GM12878 (cell line): ENCODE measurements around the gene RALGDS. TPM values are rescaled to one million over a fixed set of nuclear protein-coding genes. Genes with fewer than 3 reads are reported as not detected.

ENCODE experiments used
- ASH2L ChIP-seq: fragments of 300-600, 200-600 bp; sonication (generic); IDR thresholded peaks from 2 replicates; pipeline ENCODE4 v1.6.1; 2017; ENCODE audit warnings: low read depth, mild to moderate bottlenecking, borderline replicate concordance
- CHD4 ChIP-seq: fragments of 200-600 bp; sonication (generic); IDR thresholded peaks from 2 replicates; pipeline ENCODE4 v1.6.1; 2016; ENCODE audit warnings: mild to moderate bottlenecking
- CREM ChIP-seq: IDR thresholded peaks from 2 replicates; pipeline ENCODE4 v1.6.1; 2014; ENCODE audit warnings: antibody characterized with exemption, low read depth
- CUX1 ChIP-seq: IDR thresholded peaks from 2 replicates; pipeline ENCODE4 v1.6.1; 2012; ENCODE audit warnings: improper control_type of control experiment, low read depth, low read length; ENCODE audit not compliant: insufficient replicate concordance
- EZH2 ChIP-seq: IDR thresholded peaks from 2 replicates; pipeline ENCODE4 v1.6.1; 2012; ENCODE audit warnings: low read depth, mild to moderate bottlenecking, control low read depth, inconsistent platforms, low read length, borderline replicate concordance; ENCODE audit not compliant: control insufficient read depth
- HSF1 ChIP-seq: fragments of 150-350 bp; IDR thresholded peaks from 2 replicates; pipeline ENCODE4 v1.6.1; 2014; ENCODE audit warnings: mild to moderate bottlenecking, low read depth, low read length
- KDM1A ChIP-seq: fragments of 200-600 bp; sonication (generic); IDR thresholded peaks from 2 replicates; pipeline ENCODE4 v1.6.1; 2016; ENCODE audit warnings: borderline replicate concordance
- NFIC ChIP-seq: IDR thresholded peaks from 2 replicates; pipeline ENCODE4 v1.6.1; 2012; ENCODE audit warnings: low read depth, mild to moderate bottlenecking, inconsistent platforms, low read length, moderate library complexity
- NFYB ChIP-seq: IDR thresholded peaks from 2 replicates; pipeline ENCODE4 v1.6.1; 2011; ENCODE audit warnings: low read depth, mild to moderate bottlenecking, low read length, improper control_type of control experiment, moderate library complexity; ENCODE audit not compliant: insufficient read depth
- POLR2AphosphoS5 ChIP-seq: IDR thresholded peaks from 2 replicates; pipeline ENCODE4 v1.6.1; 2011; ENCODE audit warnings: mild to moderate bottlenecking, low read length, inconsistent platforms
- RB1 ChIP-seq: fragments of 450-650 bp; formaldehyde crosslinking; IDR thresholded peaks from 2 replicates; pipeline ENCODE4 v1.6.1; 2017; ENCODE audit warnings: mild to moderate bottlenecking, borderline replicate concordance
- SIX5 ChIP-seq: IDR thresholded peaks from 2 replicates; pipeline ENCODE4 v1.6.1; 2011; ENCODE audit warnings: mild to moderate bottlenecking, low read depth, low read length, moderate library complexity; ENCODE audit not compliant: severe bottlenecking
- SMAD5 ChIP-seq: IDR thresholded peaks from 2 replicates; pipeline ENCODE4 v1.6.1; 2016; ENCODE audit warnings: antibody characterized with exemption, low read depth
- SMC3 ChIP-seq: IDR thresholded peaks from 2 replicates; pipeline ENCODE4 v1.6.1; 2011; ENCODE audit warnings: low read length, improper control_type of control experiment, borderline replicate concordance
- TARDBP ChIP-seq: IDR thresholded peaks from 2 replicates; pipeline ENCODE4 v1.6.1; 2016; ENCODE audit warnings: borderline replicate concordance
- USF2 ChIP-seq: IDR thresholded peaks from 2 replicates; pipeline ENCODE4 v1.6.1; 2011; ENCODE audit warnings: low read depth, low read length, improper control_type of control experiment, borderline replicate concordance
- WRNIP1 ChIP-seq: IDR thresholded peaks from 2 replicates; pipeline ENCODE4 v1.6.1; 2011; ENCODE audit warnings: low read depth, low read length, improper control_type of control experiment, borderline replicate concordance
- polyA plus RNA-seq, 11 experiments: library from polyadenylated mRNA; depleted of rRNA in 4 of 11; unstranded in 6 of 11; stranded (reverse) in 5 of 11; fragments of >200 nt; fragmentation: Nextera tagmentation in 4 of 11; fragmentation: Illumina TruSeq in 1 of 11; extraction: Ambion mirVana in 4 of 11; extraction: Trizol in 1 of 11; gene quantifications; 1 replicate in 1 of 11; 2 replicates in 10 of 11; pipeline versions ENCODE4 v1.2.1 to v1.2.3, GENCODE V29; 2011 to 2016; ENCODE audit warnings: inconsistent platforms in 2 of 11, missing spikeins in 2 of 11, low read depth in 1 of 11
- total RNA-seq, 4 experiments: library from RNA; depleted of rRNA in 3 of 4; stranded (reverse); fragments of >200 nt in 3 of 4; fragmentation: Illumina TruSeq in 1 of 4; extraction: Trizol in 1 of 4; gene quantifications; 2 replicates each; pipeline versions ENCODE4 v1.2.1 to v1.2.3, GENCODE V29; 2013 to 2021
- TF ChIP-seq, protein P1 (sequence below): fragments of 450-650 bp; IDR thresholded peaks from 2 replicates; pipeline ENCODE4 v1.6.1; 2018; ENCODE audit warnings: borderline replicate concordance, mild to moderate bottlenecking; ENCODE audit not compliant: partially characterized antibody

RALGDS gene
- total and polyA plus RNA-seq, 10 of the 15 experiments (the other 5 are each of a cell fraction or from before 2014, with no cell fraction given), result 1.3 to 48.6 (median 21.2) TPM

- TF ChIP-seq HSF1, result no peak
- TF ChIP-seq, protein P1, sequence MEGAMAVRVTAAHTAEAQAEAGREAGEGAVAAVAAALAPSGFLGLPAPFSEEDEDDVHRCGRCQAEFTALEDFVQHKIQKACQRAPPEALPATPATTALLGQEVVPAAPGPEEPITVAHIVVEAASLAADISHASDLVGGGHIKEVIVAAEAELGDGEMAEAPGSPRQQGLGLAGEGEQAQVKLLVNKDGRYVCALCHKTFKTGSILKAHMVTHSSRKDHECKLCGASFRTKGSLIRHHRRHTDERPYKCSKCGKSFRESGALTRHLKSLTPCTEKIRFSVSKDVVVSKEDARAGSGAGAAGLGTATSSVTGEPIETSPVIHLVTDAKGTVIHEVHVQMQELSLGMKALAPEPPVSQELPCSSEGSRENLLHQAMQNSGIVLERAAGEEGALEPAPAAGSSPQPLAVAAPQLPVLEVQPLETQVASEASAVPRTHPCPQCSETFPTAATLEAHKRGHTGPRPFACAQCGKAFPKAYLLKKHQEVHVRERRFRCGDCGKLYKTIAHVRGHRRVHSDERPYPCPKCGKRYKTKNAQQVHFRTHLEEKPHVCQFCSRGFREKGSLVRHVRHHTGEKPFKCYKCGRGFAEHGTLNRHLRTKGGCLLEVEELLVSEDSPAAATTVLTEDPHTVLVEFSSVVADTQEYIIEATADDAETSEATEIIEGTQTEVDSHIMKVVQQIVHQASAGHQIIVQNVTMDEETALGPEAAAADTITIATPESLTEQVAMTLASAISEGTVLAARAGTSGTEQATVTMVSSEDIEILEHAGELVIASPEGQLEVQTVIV, result no peak
- TF ChIP-seq KDM1A, result no peak
- no peak for TF ChIP-seq WRNIP1
- no peak for TF ChIP-seq NFIC
- TF ChIP-seq TARDBP, result no peak
- no peak for TF ChIP-seq ASH2L
- TF ChIP-seq RB1, result peak; percentile 53; the same call in 1 of the 2 replicates
- no peak for TF ChIP-seq EZH2
- no peak for TF ChIP-seq NFYB
- no peak for TF ChIP-seq SIX5
- no peak for TF ChIP-seq CHD4
- TF ChIP-seq SMC3, result no peak
- peak; percentile 55 for TF ChIP-seq CREM
- no peak for TF ChIP-seq SMAD5
- peak; percentile 45 for TF ChIP-seq USF2
- TF ChIP-seq CUX1, result no peak
- no peak for TF ChIP-seq POLR2AphosphoS5
These were observed 28.3 kb upstream of the RALGDS start (continued) for GRCh38 chr9:133149130-133150015.
